Loucy (cell line): ENCODE data around the gene TJP2.

Experiments
- CTCF ChIP-seq: fragments of 200-600 bp; sonication (generic); conservative IDR thresholded peaks from 2 replicates; pipeline ENCODE4 v1.5.1; 2014; ENCODE audit warnings: mild to moderate bottlenecking, antibody characterized with exemption, low read length
- EZH2phosphoT487 ChIP-seq: fragments of 200-600 bp; IDR thresholded peaks from 2 replicates; pipeline ENCODE4 v1.6.1; 2018; ENCODE audit warnings: antibody characterized with exemption, mild to moderate bottlenecking, moderate library complexity, borderline replicate concordance

- TF ChIP-seq CTCF (no peak), EZH2phosphoT487 (no peak)
Measured at GRCh38 chr9:69308206-69308931, 134.3 kb downstream of the TJP2 start.
